Embryonic facial prominence (tissue), 1 donor: Measurements from ENCODE around the gene HSPBP1.
"Not testable (repeated sequence)": the region's sequence is repeated elsewhere in the genome, so short reads cannot be mapped to it uniquely, and the experiment has no call there.

Experiments used
- DNase-seq: peaks from one replicate; pipeline ENCODE4 v3.0.0-alpha.2; 2016; ENCODE audit errors: extremely low spot score

The HSPBP1 gene

DNA sequence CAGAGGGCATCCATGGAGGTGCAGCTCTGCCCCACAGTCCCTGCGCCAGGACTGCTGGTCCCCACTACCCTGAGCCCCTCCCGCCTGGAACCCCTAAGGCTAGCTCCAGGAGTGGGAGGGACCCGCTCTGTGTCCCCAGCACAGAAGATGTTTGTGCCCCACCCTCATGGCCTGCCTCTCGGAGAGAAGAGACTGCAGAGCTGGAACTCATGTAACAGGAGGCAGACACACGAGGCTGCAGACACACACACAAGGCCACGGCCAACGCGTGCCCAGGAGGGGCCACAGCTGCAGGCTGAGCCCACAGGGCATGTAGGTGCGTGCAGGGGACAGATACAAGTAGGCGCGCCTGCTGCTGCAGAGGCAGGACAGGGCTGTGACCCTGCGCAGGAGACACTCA lies 40.9 kb downstream of the HSPBP1 start:
- DNase-seq, result no peak

DNA sequence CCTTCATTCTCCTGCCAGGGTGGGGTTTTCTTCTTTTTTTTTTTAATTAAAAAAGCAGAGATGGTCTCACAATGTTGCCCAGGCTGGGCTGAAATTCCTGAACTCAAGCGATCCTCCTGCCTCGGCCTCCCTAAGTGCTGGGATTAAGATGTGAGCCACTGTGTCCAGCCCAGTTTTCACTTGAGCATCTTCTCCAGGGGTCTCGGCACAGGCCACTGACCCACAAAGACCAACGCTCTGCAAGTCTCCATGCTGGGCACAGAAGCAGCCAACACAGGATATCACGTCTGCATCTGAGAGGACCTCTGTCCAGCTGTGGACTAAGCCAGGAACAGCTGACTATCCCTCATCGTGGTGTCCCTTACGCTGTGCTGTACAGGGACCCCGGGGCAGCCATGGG lies 41.9 kb downstream of the HSPBP1 start:
- DNase-seq, result no peak

DNA sequence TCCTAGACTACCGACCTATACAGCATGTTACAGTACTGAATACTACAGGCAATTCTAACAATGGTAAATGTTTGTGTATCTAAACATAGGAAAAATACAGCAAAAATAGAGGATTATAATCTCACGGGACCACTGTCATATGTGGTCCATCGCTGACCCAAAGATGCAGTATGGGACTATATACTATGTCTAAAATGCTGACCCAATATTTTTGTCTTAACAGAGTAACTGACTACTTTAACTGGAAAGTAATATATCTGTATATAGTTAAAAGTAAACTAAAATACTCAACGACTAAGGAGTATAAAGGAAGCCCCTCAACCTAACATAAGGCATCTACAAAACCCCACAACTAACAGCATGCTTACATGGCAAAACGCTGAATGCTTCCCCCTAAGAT lies 46.9 kb downstream of the HSPBP1 start:
- DNase-seq, result no peak

DNA sequence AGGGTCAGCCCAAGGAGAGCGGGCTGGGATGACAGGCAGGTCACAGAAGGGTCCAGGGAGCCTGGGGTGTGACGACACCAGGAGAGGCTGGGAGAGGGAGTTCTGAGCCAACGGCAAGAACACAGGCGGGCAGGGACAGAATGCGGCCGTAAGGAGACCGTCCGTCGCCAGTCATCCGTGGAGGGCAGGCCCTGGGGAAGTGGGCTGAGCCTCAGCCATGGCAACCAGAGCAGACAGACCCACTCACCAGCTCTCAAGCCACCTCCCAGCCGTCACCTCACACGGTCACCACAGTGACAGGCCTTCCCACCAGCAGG lies 47.7 kb downstream of the HSPBP1 start:
- DNase-seq, result no peak

DNA sequence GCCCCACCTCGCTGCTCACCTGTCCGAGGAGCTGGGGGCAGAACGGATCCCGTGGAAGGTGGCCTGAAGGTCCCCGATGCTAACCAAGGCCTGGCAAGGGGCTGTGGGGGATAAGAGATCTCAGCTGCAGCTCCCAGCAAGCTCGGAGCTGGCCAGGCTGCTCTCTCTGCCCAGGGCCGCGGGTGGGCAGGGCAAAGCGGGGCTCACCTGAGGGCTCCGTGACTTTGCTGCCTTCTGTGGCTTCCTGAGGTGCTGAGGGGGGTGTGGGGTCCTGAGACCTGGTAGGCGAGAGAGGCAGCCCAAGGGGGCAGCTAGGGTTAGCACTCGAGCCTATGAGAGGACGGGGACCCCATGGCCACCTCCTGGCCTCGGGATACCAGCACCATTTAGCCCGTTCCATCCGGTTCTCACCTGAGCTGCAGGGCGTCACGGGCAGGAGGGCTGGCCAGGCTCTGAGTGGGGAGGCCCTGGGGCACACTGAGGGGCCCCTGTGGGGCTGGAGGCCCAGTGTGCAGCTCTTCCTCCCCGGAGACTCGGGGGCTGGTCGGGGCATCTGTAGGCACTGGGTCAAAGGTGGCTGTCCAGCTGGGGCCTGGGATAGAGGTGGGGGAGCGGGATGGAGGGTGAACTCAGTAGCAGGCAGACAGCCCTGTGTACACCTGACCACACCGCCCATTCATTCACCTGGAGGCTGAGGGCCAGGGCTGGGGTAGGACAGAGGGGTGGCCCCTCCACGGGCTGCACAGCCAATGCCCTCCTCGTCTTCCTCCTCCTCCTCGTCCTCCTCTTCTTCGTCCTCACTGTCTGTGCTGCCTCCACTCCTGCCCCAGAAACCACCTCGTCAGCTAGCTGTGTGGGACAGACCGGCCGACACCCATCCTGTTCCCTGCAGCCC lies 48.3 kb downstream of the HSPBP1 start:
- no peak for DNase-seq

DNA sequence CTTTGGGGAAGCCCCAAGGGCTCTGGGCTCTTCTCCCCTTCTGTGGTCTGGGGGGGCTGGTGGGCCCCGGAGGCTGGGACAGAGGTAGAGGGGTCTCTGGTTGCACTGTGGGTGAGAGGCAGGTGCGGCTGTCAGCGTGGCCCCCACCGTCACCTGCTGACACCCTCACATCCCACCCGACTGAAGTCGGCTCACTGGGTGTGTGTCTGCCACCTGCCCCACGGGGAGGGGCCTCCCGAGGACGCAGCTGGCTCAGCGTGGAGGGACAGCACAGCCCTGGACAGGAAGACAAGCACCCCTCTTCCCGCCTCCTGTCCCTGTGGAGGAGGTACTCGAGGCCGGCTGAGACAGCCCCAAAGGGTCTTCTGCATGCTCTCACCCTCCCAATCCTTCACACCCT lies 49.1 kb downstream of the HSPBP1 start:
- DNase-seq, result no peak

DNA sequence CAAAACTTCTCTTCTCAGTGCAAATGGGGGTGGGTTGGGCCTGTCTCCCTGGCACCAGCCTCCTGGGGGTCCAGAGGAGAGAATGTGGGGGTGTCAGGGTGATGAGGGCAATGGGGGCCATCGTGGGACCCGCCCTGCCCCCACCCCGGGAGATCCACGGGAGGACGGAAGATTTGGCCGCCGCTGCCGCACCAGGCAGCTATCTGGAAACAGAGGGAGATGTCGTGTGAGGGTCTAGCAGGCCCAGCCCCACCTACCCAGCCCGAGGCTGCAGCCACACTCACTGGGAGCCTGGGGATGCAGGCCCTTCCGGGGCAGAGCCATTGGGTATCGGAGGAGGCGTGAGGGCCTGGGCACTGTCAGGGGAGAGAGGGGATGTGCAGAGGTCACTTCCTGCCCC lies 49.6 kb downstream of the HSPBP1 start:
- DNase-seq, result no peak

DNA sequence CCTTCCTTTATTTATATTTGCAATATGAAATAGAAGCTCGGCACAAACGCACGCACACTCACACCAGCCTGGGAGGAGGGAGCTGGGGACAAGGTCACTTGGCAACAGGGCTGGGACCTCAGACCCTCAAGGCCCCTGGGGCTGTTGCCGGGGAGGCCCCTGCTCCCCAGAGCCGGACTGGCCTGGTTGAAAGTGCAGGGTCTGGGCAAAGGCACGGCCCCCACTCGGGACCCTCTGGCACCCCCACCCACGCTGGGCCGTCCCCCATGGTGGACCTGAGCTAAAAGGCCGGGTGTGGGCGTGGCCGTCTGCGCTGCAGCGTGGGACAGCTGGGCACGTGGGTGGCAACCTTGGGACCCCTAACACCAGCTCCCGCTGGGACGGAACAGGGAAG lies 50.1 kb downstream of the HSPBP1 start:
- no peak for DNase-seq

DNA sequence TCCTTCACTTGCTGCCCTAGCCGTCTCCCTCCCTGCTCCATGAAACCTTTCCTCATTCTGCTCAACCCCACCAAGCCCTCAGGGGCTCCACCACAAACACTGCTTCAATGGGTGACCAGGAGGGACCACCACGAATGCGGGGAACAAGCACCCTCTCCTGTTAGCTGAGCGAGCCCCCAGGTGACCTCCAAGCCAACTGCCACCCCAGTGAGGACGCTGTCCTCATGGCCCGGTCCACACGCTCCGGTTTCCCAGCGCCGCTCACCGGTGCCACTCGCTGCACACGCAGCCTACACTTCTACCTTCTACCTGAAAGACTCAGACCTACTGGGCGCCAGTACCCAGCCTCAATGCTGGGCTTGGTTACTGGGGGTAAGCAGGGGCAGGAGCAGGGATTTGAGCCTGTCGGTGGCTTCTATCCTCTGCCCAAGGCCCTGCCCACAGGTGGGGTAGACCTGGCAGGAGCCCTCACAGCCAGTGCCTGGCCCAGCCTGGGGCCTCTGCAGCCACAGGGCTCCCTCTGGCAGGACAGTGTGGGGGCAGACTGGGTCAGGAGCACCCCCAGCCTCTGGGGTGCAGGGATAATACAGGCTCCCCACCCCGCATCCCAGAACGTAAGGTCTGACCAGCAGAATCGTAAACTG lies 50.6 kb downstream of the HSPBP1 start:
- DNase-seq, result no peak

DNA sequence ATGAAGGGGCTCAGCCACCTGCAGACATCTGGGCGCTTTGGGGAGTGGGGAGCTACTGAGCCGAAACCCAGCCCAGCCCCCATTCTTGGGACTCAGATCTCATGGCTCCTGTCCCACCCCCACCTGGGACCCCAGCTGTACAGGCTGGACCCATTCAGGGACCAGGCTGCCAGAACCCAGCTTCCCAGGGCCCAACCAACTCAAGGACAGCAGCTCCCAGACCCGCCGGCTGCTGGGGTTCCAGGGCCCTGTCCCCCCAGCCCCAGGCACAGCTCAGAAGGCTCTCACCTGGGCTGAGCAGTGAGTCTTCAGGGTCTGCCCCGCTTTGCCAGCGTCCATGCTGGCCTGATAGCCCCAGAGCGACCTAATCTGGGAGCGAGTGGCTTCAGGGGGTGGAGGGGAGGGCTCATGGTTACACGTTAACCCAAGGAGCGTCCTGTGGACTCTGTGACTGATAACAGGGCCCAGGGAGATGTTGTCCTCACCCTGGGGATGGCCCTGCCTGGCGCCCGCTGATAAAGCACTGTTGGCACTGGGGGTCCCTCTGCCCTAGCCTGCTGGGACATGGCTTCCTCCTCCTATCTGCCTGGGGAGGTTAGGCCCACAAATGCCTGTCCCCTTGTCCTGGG lies 51.4 kb downstream of the HSPBP1 start, which contains the start of gene TMEM86B:
TMEM86B (minus strand) TSS at position 361 of the 629 bp plus-strand sequence; CDS start at position 339, 22 bp downstream.
- DNase-seq, result no peak

DNA sequence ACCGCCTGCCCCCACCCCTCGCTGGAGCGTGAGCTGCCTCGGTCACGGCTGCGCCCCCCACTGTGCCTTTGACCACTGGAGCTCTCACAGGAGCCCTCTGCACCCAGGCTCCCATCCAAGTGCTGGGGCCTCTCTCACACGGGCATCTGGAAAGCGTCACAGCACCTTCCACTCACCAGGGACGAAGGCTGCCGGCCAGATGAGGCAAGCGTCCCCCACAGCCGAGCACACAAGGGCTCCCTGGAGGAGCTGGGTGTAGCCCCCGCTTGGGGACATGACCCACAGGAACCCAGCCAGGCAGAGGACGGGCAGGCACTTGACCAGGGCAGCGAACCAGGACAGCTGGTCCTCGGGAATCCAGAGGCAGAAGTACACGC lies 51.9 kb downstream of the HSPBP1 start:
- DNase-seq, result no peak

DNA sequence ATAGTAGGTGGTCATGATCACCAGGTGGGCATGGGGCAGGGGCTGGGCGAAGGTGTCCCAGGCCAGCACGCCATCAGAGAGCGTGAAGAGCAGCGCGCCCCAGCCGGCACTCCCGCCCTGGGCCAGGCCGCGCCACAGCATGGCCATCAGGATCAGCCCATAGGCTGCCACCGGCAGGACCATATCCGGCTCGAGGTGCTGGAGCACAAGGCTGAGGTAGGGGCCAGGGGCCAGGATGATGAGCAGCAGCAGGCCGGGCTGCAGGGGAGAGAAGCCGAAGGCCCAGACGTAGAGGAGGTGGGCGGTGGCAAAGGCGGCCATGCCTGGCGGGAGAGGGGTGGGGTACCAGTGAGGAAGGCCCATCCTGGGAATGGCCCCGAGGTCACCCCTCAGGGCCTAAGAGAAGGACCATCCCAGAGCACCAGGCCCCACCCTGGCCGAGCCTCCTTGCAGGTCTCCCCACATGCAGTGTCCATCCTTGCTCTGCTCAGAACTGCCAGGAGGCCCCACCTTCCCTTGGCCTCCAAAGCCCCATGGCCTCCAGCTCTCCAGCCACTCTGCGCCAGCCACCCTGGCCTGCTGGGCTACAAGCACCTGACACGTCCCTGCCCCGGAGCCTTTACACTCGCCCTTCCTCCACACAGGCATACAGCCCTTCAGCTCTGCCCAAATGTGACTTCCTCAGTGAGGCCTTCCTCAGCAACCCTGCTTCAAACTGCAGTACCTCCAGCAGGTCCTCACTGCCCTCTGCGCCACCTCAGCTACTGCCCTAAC lies 52.5 kb downstream of the HSPBP1 start:
- DNase-seq, result no peak

DNA sequence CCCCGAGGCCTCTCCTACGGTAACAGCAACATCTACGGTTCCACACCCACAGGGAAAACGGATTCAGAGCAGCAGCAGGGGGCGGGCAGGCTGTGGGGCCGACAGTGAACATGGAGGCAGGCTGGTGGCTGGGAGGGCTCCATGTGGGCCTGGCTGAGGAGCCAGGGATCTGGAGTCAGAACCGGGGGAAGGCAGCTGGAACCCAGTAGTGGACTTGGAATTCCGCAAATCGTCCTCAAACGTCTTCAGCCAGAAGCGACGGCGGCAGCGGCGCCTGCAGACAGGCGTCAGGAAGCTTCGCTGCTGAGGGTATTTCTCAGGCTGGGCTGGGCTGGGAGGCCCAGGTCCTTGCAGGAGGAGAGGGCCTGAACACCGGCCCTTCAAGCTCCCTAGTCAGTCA lies 53.1 kb downstream of the HSPBP1 start:
- no peak for DNase-seq

DNA sequence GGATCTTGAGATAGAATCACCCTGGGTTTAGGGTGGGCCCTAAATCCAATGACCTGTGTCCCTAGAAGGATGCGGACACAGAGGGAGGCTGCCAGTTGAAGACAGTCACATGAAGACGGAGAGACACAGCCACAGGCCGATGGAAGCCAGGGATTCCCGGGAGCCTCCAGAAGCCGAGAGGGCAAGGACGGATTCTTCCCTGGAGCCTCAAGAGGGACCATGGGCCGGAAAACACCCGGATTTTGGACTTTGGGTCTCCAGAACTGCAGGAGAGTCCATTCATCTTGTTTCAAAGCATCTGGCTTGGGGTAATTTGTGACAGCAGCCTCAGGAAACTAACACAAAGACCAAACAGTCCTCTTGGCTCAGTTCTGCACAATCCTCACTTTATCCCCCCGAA lies 53.6 kb downstream of the HSPBP1 start:
- no peak for DNase-seq

DNA sequence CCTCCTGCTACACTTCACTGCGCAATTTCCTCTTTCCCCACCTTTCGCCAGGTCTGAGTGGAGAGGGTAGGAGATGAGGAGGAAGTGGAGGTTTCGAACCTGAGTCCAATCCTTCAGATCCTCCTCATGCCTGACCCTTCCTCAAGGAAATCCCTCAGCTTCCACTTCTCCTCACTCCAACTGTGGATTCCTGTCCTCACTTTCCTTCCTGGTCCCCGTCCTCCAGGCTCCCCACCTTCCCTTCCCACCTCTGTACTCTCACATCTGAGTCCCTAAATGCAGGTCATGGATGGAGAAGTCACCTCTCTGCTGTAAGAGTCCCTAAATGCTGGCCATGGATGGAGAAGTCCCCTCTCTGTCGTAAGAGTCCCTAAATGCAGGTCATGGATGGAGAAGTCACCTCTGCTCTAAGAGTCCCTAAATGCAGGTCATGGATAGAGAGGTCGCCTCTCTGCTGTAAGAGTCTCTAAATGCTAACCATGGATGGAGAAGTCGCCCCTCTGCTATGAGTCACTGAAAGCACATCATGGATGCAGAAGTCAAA lies 54.4 kb downstream of the HSPBP1 start:
- DNase-seq, result no peak

DNA sequence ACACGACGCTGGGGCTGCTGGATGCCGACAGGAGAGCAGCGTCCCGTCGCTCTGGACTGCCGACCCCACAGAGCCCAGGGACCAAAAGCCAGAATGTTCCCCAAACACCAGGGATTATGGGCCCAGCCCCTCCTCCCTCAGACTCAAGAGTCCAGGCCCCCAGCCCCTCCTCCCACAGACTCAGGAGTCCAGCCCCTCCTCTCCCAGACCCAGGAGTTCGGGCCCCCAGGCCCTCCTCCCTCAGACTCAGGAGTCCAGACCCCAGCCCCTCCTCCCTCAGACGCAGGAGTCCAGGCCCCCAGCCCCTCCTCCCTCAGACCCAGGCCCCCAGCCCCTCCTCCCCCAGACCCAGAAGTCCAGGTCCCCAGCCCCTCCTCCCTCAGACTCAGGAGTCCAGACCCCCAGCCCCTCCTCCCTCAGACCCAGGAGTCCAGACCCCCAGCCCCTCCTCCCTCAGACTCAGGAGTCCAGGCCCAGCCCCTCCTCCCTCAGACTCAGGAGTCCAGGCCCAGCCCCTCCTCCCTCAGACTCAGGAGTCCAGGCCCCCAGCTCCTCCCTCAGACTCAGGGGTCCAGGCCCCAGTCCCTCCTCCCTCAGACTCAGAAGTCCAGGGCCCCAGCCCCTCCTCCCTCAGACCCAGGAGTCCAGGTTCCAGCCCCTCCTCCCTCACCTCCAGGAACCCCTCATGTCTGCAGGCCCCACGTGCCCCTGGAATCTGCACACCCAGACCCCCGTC lies 55.1 kb downstream of the HSPBP1 start:
- DNase-seq, result not testable (repeated sequence)

DNA sequence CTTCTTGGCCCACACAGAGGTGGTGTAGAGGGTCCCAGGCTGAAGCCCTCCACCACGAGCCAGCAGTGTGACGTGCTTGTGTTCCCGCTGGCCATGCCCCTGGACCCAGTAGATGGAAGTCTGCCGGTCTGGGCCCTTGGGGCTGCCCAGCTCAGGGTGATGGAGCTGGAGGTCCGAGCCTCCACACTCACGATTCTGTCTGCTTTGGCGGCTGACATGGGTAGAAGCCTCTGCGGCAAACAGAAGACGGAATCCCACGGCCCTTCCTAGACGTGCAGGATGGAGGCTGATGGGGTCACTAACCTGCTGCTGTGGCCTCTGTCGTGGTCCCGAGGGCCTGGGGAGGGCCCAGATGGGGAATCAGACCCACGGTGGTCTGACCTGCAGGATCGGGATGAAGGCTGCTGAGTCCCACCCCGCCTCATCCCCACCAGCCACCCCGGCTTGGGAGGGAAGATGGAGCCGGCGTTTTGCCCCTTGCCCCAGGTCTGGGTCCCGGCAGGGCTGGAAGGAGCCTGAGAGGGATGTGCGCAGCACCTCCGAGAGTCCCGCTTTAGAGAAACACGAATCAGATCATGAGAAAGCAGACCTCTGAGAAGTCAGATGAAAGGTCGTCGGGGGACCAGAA lies 55.8 kb downstream of the HSPBP1 start:
- DNase-seq, result no peak

DNA sequence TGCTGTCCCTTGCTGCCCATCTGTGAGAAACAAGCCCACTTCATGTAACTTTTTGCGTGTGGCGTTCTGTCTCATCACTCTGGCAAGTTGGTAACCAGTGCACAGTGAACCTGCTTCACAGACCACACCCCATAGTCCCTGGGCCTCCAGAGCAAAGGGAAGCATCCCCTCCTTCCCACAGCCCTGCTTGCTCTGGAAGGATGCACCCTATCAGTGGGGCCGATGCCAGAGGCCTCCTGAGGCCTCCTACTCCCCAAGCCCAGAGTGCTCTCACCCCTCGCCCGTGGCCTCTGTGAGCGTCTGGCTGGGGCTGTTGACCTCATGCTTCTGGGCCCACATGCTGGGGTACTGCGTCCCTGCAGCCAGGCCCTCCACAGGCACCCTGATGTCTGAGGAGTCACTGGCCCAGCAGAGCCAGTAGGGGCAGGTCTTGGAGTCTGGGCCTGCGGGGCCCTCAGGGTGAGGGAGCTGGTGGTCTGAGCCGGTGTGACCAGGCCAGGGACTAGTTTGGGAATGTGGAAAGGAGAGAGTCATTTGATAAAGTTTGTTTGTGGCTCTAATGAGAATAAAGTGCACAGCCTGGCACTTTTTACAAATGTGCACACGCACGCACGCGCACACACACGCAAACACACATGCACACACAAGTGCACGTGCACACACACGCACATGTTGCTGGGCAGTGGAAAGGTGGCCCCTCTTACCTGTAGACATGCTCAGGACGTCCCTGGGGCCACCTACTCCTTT lies 56.4 kb downstream of the HSPBP1 start:
- DNase-seq, result no peak

DNA sequence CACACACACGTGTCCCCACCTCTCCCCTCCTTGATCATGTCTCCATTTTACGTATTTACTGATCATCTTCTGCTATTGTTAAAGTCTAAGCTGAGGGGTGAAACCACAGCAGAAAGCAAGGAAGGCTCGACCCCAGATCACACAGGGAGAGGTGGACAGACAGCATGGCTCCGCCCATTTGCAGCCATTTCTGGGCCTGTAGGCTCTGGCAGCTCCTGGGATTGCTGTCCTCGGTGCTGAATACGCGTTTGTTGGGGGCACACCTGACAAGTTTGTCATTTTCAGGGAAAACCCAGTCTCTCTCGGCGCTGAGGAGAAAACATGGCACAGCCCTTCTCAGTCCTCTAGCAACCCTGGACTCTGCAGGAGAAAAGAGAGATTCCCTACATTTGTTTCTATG lies 59.4 kb downstream of the HSPBP1 start:
- no peak for DNase-seq
